Putamen (tissue), 1 donor: ENCODE data around the gene CNTN5.
"Not testable (repeated sequence)": the region's sequence is repeated elsewhere in the genome, so short reads cannot be mapped to it uniquely, and the experiment has no call there.

Experiments used
- DNase-seq: peaks from one replicate; pipeline ENCODE4 v3.0.0-alpha.2; 2016; ENCODE audit warnings: low spot score

Gene CNTN5

DNA sequence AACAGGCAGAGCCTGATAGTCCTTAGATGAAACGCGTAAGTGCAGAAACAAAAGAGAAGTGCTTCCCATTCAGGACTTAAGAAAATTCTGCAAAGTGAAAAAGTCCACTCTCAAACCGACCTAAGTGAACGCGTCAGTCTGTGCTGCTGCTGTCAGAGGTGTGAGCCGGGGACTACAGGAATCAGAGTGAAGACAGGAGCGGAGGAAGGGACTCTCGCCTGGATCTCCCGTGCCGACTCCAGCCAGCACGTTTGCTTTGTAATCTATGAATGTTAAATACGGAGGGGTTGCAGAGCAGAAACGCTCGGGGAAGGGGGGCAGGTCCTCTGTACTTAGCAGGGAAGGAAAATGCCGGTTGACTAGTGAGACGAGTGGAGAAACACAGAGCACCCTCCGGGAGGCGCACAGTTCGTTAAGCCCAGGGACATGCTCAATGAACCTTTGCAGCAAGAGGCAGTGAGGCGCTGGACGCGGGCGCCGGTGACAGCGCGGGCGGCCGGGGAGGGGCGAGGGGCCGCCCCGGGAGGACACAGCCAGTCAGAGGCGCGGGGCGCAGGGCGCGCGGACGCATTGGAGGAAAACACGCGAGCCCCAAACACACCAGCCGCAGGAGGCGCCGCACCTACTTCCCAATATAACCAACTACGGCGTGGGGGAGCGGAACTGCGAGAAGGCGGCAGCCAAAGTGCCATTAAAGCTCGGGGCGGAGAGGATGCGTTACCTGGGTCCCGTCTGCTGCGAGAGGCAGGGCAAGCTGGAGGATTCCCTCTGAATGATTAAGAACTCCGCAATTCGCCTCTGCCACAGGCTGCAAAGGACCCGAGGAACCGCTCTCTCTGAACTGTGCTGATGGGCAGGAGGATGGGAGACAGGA, at the start of gene CNTN5:
Gene CNTN5, plus strand, starts transcription at position 598 of the 874 bp plus-strand sequence.
- DNase-seq, result peak; percentile 27

DNA sequence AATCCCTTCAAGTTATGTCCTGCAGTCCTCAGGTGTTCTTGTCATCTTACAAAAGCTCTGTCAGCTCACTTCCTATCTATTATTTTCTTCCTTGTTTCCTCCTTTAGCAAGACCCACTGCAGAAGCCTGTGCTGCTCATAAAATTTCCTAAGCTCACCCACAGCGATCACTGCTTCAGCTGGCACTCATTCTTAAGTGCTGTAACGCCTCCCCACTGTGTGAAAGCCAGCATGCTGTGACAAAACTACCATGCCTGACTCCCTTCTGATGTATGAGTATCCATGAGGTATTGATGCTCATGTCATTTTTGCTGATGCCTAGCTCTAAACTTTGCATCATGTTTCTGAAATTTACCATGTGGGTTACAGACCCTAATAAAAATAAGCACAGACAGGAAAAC, 41.5 kb upstream of the CNTN5 start:
- no peak for DNase-seq

DNA sequence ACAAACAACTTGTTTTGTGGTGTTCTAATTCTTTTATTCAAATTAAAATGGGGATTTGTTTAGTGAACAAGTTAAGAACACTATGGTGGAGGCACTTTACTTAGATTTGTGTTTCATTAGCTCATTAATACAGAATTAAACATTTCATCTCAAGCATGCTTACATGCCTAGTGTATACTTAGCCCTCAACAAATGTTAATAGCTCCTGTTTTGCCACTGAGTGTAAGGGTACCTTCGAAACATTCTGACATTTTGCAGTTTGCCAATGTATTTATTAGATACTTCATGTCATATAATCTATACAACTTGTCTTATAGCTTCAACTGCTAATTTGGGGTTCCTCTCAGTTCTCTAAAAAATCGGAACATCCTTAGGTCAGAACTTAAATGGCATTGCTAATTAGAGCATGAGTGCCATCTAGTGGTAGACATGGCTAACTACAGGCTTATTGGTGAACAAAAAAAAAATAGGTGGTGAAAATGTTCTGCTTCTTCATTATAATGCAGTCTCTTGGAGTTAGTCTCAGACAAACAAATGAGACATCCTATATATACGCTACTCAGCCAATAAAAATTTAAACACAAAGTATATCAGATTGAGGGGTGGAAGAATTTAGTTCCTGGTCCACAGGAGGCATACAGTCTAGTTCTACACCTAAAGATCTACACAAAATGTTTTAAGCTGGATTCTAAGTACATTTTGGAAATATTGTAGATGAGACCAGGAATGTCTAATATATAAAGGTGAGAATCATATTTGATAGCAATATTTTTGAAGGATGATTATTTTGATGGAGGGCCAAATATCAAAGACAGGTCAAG, 4.9 kb upstream of the CNTN5 start:
- peak; percentile 30 for DNase-seq

DNA sequence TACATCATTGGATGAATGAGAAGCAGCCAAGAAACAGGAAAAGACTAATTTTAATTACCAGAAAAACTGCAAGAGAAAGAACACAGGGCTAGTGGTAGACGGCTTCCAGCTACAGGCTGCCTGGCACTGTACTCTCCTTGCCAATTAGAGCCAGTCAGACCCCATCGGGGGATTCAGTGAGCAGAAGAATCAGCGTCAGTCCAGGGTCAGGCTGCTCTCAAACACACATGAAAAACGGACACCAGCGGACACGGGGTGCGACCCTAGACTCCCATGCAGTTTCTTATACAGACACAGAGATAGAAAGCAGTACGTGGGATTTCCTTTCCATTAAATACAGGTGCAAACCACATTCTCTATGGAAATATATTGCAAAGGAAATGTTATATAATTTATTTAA, 1.1 kb upstream of the CNTN5 start:
- DNase-seq, result no peak

DNA sequence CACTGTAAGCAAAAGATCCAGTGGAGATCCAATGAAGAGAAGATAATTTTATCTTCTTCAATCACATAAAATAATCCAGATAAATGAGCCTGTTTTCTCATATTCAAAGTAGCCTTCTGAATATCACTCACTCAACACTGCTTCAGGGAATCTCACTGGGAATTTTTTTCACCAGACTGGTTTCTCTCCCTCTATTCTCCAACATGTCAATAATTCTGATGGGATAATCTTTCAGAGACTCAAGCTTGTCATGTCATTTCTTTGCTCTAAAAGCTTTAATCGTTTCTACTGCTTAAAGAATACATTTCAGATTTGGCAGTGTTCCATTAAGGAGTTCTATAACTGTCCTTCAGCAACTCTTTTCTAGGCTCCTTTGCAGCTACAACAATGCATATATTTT, 16.3 kb downstream of the CNTN5 start:
- no peak for DNase-seq

DNA sequence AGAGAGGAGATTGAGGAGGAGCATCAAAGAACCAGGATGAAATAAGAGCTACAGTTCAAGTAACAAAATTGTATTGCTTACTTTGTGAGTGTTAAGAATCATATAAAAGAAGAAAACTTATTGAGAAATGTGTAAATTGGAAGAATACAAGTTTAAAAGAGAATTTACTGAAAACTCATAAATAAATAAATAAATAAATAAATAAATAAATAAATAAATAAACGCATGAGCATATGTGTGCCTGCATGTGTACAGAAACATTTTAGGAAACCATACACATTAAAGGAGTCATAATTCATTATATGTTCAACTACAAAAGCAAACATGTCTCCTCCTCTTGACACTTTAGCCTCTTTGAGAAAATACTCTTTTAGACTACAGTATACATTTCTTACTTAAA, 42.6 kb downstream of the CNTN5 start:
- DNase-seq, result no peak

DNA sequence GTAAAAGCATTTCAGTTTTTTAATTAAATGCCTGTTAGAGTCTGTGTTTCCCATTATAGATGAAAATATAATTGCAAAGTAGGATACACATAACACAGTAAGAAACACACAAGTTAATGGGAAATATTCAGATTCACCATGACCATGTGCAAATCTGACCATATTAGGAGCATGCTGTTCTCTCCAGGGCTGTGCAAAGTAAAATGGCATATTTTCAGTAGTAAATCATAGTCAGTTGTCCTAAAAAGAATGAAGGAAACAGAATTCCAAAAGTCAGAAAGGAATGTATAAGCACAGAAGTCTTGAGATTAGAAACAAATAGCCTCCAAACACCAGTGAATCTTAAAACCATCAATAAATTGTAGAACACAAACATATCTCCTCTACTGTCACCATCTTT, 44.4 kb downstream of the CNTN5 start:
- DNase-seq, result no peak

DNA sequence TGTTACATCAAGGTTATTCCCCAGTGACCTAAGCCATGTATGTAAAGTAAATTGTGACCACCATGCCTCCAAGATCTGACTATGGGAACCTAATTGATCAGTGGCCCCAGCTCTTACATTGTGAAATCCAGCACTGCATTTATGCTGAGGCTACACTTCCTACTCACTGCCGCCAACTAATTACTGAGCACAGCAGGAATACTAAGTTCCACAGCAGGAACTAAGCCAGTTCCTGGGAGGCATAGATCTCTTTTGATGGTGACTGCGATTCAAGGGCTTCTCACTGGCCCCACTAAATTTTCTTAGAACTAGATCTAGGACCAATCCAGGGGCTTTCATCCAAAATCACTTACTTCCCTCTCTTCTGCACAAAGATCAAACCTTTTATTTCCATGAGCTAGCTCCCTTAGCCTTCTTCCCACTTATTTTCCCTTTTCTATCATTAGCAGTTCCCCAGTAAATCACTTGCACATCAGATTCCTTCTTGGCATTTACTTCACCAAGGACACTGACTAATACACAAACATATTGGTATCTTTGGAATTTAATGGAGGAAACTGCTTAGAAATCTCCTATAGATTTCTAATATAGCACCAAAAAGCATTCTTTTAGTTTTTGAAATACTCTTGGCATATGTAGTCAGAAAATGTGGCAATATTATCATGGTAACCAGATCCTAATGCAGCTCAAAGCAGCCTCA, 46.0 kb downstream of the CNTN5 start:
- DNase-seq, result no peak

DNA sequence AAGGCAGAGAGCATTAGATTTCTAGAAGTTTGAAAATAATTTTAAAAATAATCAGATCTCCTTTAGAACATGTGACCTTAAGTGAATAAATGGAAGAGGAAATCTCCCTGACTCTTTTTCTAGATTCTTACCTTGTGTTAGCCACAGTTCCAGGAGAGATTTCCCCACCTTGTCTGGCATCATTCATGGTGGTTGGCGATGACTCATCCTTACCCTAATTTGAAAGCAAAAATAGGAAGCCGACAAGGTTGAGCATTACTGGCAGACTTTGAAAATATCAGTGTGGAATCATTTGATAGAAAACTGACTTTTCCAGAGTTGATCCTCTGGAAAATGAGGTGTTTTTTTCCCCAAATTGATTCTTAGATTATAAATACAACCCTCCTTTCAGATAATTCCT, 48.1 kb downstream of the CNTN5 start:
- peak; percentile 4 for DNase-seq

DNA sequence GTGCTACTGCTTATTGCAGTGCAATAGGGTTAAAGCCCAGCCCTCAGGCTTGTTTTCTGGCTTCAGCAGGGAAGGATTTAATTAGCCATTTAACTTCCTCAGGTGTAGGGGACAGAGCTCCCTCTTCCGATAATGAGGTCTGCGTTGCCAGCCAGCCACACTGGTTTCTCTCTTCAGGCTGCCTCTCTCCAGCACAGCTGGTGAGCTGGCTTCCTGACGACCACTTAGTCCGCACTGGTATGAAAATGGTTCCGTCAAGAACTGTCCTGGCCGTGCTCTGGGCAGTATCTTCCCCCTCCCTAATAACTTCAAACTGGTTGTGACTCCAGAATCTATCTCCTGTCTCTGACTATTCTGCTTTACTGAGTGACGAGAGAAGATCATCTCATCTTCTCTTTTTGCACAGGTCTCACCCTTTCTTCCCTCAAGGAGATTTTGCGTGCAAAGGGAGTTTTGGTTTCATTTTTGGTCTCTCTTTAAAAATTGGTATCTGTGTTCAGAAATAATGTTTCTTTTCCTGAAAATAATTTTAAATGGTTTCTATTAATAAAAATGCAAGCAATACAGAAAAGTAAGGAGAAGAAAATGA, 49.2 kb downstream of the CNTN5 start:
- no peak for DNase-seq

DNA sequence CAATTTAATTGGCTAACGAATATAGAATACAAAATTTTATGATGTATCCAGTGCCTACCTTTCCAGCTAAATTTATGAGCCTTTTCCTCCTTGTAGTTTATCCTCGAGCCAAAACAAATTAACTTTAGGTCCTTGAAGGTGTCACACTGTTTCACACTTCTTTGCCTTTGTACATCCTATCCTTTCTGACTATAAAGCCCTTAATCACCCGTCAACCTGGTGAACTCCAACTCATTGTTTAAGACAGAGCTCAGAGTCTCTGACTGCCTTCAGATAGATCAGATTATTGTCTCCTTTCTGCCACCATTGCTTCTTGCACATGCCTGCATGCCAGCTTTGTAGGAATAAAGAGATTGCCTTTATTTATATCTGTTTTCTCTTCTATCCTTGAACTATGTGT, 58.8 kb downstream of the CNTN5 start:
- no peak for DNase-seq

DNA sequence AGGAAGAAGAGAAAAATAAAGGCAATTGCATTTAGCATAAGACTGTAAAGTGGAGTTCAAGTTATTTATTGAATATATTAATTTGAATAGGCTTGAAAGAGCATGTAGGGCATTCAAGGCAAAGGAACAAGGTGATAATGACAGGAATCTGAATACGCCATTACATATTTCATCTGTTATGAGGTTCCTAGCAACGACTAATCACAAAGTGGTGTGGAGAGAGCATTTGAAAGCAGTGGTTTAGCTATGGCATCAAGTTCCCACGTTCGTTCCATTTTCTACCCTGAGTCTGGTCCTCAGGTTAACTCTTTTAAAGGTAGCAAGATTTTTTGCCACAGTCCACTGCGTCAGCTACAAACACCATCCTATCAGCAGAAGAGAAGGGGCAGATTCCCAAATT, 59.4 kb downstream of the CNTN5 start:
- no peak for DNase-seq

DNA sequence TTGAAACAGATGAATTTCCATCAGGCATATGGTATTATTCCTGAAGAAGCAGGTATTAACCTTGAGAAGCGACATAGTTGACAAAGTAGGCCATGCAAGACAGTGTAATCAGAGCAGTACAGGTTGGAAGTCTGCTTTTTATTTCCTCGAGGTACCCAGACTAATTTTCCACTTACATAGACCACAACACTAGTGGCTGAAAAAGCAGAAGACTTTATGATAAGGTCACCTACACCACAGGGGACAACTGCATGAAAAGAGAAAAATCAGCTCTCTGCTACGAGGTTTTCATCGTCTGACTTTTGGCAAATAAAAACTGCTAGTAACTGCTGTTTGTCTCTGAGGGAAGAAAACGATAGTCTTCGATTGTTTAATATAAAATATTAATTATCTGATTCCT, 77.5 kb downstream of the CNTN5 start:
- DNase-seq, result no peak

DNA sequence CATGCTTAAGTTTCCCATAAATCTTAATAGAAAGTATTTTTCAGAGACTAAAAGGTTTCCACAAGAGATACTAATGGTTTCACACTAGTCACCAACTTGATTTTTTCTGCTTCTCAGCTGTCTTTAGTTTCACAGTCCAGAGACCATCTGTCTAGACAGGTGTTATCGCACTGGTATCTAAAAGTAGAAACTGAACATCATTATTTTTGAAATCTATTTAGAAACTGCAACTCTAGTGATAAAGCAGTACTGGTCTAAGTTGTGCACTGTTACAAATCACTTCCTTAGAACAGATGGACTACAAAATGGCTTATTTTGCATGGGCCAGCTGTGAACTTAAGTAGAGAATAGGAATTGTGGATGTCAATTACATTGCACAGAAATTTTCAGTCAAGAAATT, 78.0 kb downstream of the CNTN5 start:
- no peak for DNase-seq

DNA sequence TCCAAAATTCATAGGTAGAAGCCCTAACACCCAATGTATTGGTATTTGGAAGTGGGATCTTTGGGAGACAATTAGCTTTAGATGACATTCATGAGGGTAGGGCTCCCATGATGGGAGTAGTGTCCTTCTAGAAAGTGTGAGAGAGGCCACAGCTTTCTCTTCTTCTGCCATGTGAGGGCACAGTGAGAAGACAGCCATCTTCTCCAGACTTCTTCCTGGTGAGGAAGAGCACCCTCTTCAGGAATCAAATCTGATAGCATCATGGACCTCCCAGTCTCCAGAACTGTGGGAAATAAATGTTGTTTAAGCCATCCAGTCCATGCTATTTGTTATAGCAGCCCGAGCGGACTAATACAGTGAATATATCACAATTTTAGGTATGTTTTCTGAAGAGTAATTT, 96.9 kb downstream of the CNTN5 start:
- DNase-seq, result no peak

DNA sequence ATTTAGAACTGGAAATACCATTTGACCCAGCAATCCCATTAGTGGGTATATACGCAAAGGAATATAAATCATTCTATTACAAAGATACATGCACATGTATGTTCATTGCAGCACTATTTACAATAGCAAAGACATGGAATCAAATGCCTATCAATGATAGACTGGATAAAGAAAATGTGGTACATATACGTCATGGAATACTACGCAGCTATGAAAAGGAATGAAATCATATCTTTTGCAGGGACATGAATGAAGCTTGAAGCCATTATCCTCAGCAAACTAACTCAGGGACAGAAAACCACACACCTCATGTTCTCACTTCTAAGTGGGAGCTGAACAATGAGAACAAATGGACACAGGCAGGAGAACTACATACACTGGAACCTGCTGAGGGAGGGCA, 113.1 kb downstream of the CNTN5 start:
- not testable (repeated sequence) for DNase-seq

DNA sequence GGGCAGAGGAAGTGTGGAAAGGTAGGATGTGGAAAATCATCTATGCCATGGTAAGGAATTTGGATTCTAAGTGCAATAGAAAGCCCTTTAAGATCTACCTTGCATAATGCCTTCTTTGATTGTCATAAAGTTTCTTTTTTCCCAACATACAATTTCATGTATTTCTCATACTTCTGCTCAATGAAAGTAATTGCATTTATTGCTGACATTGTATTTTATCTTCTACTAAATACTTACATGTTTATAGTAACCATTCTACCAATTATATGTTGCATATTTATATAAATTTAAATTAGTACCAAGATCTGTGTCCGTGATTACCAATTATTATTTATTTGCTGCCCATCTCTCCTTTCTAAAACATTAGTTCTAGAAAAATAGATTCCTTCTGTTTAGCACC, 114.8 kb downstream of the CNTN5 start:
- DNase-seq, result no peak

DNA sequence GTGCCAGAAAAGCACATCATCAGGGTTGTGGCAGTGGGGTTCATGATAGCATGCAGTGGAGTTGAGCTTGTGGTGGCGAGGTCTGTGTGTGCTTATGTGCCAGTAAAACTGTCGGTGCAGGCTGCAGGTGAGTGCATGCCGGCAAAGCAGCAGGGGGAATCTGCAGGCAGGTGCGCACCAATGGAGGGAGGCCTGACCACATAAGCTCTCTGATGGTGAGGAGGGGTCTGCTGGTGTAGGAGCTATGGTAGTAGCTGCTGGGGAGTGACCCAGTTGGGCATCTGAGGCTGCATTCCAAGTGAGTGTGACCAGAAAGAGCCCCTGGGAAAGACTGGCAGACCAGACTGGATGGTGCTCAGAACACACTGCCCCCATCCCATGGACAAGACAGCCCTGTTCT, 121.5 kb downstream of the CNTN5 start:
- DNase-seq, result no peak

DNA sequence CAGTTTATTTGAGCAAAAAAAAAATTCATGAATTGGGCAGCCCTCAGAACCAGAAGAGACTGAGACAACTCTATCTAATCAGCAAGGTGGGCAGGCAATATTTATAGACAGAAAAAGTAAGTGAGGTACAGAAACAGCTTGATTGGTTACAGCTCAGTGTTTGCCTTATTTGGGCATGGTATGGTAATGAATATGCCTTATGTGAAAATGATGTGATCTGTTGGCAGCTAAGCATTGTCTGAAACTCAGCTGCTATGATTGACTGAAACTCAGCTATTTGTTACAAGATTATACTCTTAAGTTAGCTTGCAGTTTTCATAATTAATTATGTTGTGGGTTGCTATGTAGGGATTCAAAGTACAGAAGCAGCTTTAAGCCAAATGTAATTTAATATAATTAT, 127.6 kb downstream of the CNTN5 start:
- DNase-seq, result no peak

DNA sequence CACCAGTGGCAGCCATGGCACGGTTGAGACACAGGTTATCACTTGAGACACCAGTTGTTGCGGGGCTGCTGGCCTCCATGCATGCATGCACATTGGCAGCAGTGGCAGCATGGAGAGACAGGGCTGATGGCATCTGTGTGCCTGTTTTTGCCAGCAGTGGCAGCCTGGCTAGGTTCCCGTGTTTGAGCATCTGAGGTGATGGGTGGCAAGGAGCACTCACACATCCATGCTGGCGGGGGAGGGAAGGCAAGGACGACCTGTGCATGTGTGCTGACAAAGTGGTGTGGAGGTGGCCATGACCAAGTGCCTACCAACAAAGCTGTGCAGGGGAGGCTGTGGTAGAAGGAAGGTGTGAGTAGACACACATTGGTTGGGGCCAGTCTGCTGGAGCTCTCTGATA, 133.5 kb downstream of the CNTN5 start:
- no peak for DNase-seq

DNA sequence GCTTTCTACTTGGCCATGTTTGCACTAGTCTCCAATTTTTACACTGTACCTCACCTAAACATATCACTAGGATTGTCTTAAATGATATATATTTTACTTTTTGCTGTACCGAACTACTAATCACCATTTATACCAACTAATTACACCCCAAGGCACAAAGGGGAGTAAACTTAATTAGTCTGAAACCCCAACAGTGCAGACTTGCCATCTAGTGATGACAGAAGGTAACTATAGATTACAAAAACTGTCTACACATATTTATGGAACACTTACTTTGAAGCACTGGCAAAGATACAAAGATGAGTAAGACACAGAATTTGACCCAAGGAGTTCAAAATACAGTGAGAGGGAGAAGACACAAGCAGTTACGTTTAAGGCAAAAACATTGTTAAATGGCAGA, 139.7 kb downstream of the CNTN5 start:
- no peak for DNase-seq

DNA sequence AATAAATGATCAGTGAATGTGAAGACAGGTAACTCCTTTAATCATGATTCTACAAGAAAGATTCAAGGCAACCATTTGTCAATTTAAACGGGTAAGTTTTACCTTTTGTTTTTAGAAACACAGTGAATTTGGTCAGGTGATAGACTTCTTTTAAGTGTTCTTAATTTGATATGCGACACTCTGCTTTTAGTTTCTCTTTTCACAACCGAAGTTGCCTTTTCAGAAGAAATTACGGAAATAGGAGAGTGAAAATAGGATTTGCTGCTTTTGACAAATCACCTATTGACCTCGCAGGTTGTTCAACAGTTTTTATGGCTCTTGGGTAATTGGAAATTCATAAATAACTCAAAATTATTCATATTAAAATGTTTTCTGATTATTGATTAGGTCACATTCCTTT, 142.1 kb downstream of the CNTN5 start:
- DNase-seq, result no peak
